ENCODE results near the gene ZNF276. TPM values are rescaled to one million over a fixed set of nuclear protein-coding genes. Genes with fewer than 3 reads are reported as not detected.

ZNF276 gene
- total and polyA plus RNA-seq, 2 of the 8 experiments (the other 6 are each of a cell fraction or from before 2014, with no cell fraction given): 6.4 to 9.3 TPM

GRCh38 chr16:89705006-89705405 lies 16.3 kb upstream of the ZNF276 start:
- H3K56ac ChIP-seq (replicated peaks; ENCODE audit: insufficient read length, low read depth, low read length): no peak overlapping the region
- H3K9me3 ChIP-seq (ENCODE audit: insufficient read depth in 2 of 2, low read depth in 1 of 2, low read length in 1 of 2): no peaks in the 10 kb centered on the region
- TF ChIP-seq NANOG (IDR thresholded peaks at IDR 0.05; ENCODE audit: insufficient read depth, low read depth, low read length, poor library complexity, severe bottlenecking) (no peak), POLR2A (IDR thresholded peaks at IDR 0.05; ENCODE audit: control extremely low read depth in 1 of 2, low read depth in 2 of 2, low read length in 2 of 2) (no peak), NRF1 (IDR thresholded peaks at IDR 0.05; ENCODE audit: low read depth, low read length) (no peak), USF2 (IDR thresholded peaks at IDR 0.05; ENCODE audit: low read length) (no peak), ATF2 (IDR thresholded peaks at IDR 0.05; ENCODE audit: low read length) (no peak), RBBP5 (IDR thresholded peaks at IDR 0.05; ENCODE audit: borderline replicate concordance, low read depth, low read length) (no peak), TEAD4 (IDR thresholded peaks at IDR 0.05; ENCODE audit: low read depth, low read length) (no peak)
- H3K79me1 ChIP-seq (ENCODE audit: low read depth, low read length): no peaks in the 10 kb centered on the region
- ChIA-PET POLR2A (ENCODE audit: partially characterized antibody) (interaction anchor here (0.6 to 16.7 kb wide), 7 partner anchors 9 to 314 kb away, joined by 3 to 193 read pairs (median 4); partner anchors contain the start of genes DBNDD1 and VPS9D1), CTCF (ENCODE audit: partially characterized antibody) (interaction anchor here (0.6 to 7.2 kb wide), 18 partner anchors 9 to 987 kb away, joined by 3 to 69 read pairs (median 4); partner anchors contain the start of gene VPS9D1)
- no peak overlapping the region for H2BK20ac ChIP-seq (ENCODE audit: low read length)
- peaks cover 0 to 9% of the 10 kb centered on the region in 2 experiments for H4K20me1 ChIP-seq (replicated peaks in 1 of 2; ENCODE audit: control insufficient read depth in 1 of 2, insufficient read depth in 2 of 2, low read length in 2 of 2)
- no peak overlapping the region for H3K4me3 ChIP-seq (ENCODE audit: extremely low read depth in 1 of 4, insufficient read depth in 2 of 4, low read depth in 3 of 4, low read length in 4 of 4)
- H3K4me1 ChIP-seq (replicated peaks in 1 of 4; ENCODE audit: control insufficient read depth in 3 of 4, insufficient read depth in 4 of 4, low read length in 3 of 4): peaks cover 0 to 22% (median 13%) of the 10 kb centered on the region in 4 experiments; a peak in 6 of 7 replicates
- no peak overlapping the region for H3K14ac ChIP-seq (ENCODE audit: insufficient read length)
- no peak overlapping the region for H3K18ac ChIP-seq (ENCODE audit: extremely low read depth, low read length)
- H2AFZ ChIP-seq (ENCODE audit: low read length): no peak overlapping the region
- H3K9ac ChIP-seq (replicated peaks in 1 of 4; ENCODE audit: extremely low read depth in 1 of 4, low read depth in 3 of 4, low read length in 3 of 4): no peak overlapping the region
- H4K5ac ChIP-seq (ENCODE audit: insufficient read length, low read depth, low read length): no peak overlapping the region
- no peak overlapping the region for H3K4ac ChIP-seq (replicated peaks; ENCODE audit: insufficient read length, low read depth, low read length)
- no peak overlapping the region for H4K91ac ChIP-seq (replicated peaks; ENCODE audit: insufficient read length, low read length)
- H3K23me2 ChIP-seq (ENCODE audit: low read depth, low read length): peaks cover 11% of the 10 kb centered on the region; the same call in 1 of the 2 replicates
- FAIRE-seq (no peak), DNase-seq (ENCODE audit: low read depth in 1 of 2, low spot score in 2 of 2) (no peak)
- H3K27me3 ChIP-seq (replicated peaks in 1 of 4; ENCODE audit: control insufficient read depth in 3 of 4, extremely low read depth in 1 of 4, insufficient read depth in 3 of 4, low read length in 3 of 4): peaks cover 0 to 9% (median 2%) of the 10 kb centered on the region in 4 experiments; a peak in 3 of 7 replicates
- peak overlapping the region; percentile 21 for H2BK15ac ChIP-seq (ENCODE audit: low read length)
- no peaks in the 10 kb centered on the region for H3K79me2 ChIP-seq (ENCODE audit: control insufficient read depth in 1 of 2, insufficient read depth in 2 of 2, low read length in 2 of 2)
- no peak overlapping the region; the same call in 1 of the 2 replicates for H2AK5ac ChIP-seq (ENCODE audit: low read depth, low read length)
- H3K4me2 ChIP-seq (ENCODE audit: insufficient read depth in 1 of 2, low read depth in 2 of 2, low read length in 2 of 2): no peak overlapping the region
- no peak overlapping the region for H2BK120ac ChIP-seq (replicated peaks; ENCODE audit: low read depth, low read length)
- no peak overlapping the region for H2BK5ac ChIP-seq (ENCODE audit: low read depth, low read length)
- no peak overlapping the region for H3K23ac ChIP-seq (ENCODE audit: insufficient read length)
- no peak overlapping the region for H3K27ac ChIP-seq (ENCODE audit: low read depth, low read length)
- H2BK12ac ChIP-seq (ENCODE audit: low read depth, low read length): peak overlapping the region; percentile 71; the same call in 1 of the 2 replicates
- 93% methylated on average over 15 of the region's 15 CpGs; no CpG with 5 or more reads in 1 of the 2 experiments for WGBS, 2 experiments (ENCODE audit: extremely low coverage in 1 of 2, insufficient coverage in 1 of 2, insufficient read length in 1 of 2, insufficient replicate concordance in 2 of 2, low coverage in 1 of 2, low lambda C conversion rate in 2 of 2, missing lambda C conversion rate in 1 of 2)
- no peak overlapping the region; the same call in 1 of the 2 replicates for H4K8ac ChIP-seq (ENCODE audit: extremely low read depth, insufficient read depth, low read length)
- H3K36me3 ChIP-seq (ENCODE audit: control insufficient read depth in 2 of 4, insufficient read depth in 4 of 4, low read length in 3 of 4): no peaks in the 10 kb centered on the region

All from H1 (cell line).